GM06990 (cell line): ENCODE measurements around the gene CRTC1.

ENCODE experiments used
- DNase-seq: peaks from one replicate; pipeline ENCODE4 v3.0.0-alpha.2; 2011; ENCODE audit not compliant: insufficient read length; ENCODE audit errors: extremely low read depth
- H3K27me3 ChIP-seq: replicated peaks from 2 replicates; pipeline ENCODE4 v1.6.0; 2011; ENCODE audit warnings: low read length; ENCODE audit not compliant: control insufficient read depth, insufficient read depth
- H3K36me3 ChIP-seq: 2 replicates; pipeline ENCODE4 v1.5.1; 2011; ENCODE audit warnings: low read length; ENCODE audit not compliant: control insufficient read depth, insufficient read depth
- H3K4me3 ChIP-seq: replicated peaks from 2 replicates; pipeline ENCODE4 v1.5.1; 2011; ENCODE audit warnings: low read depth, mild to moderate bottlenecking, control low read depth, low read length
- CTCF ChIP-seq: IDR thresholded peaks from 2 replicates; pipeline ENCODE4 v1.5.1; 2011; ENCODE audit warnings: low read length, control low read depth, mild to moderate bottlenecking, inconsistent platforms; ENCODE audit not compliant: insufficient read depth, poor library complexity, severe bottlenecking

The CRTC1 gene

GRCh38 chr19:18656337-18657086, 27.0 kb upstream of the CRTC1 start:
- TF ChIP-seq CTCF, result no peak
- Histone ChIP-seq H3K4me3 (no peak overlapping the region), H3K36me3 (no peaks in the 10 kb centered on the region), H3K27me3 (no peaks in the 10 kb centered on the region)
- DNase-seq, result no peak

- TF ChIP-seq CTCF, result no peak
- H3K27me3 ChIP-seq, result no peaks in the 10 kb centered on the region
- no peaks in the 10 kb centered on the region for H3K36me3 ChIP-seq
- DNase-seq, result no peak
- no peak overlapping the region for H3K4me3 ChIP-seq
Observed at GRCh38 chr19:18657590-18658365, 25.7 kb upstream of the CRTC1 start.

- H3K36me3 ChIP-seq, result no peaks in the 10 kb centered on the region
- H3K27me3 ChIP-seq, result no peaks in the 10 kb centered on the region
- H3K4me3 ChIP-seq, result no peak overlapping the region
- DNase-seq, result no peak
- no peak for TF ChIP-seq CTCF
Observed at GRCh38 chr19:18658366-18658855, 25.1 kb upstream of the CRTC1 start.

GRCh38 chr19:18659281-18660050, 24.0 kb upstream of the CRTC1 start:
- Histone ChIP-seq H3K27me3 (no peaks in the 10 kb centered on the region), H3K4me3 (no peak overlapping the region), H3K36me3 (no peaks in the 10 kb centered on the region; the same call in 1 of the 2 replicates)
- no peak for DNase-seq
- no peak for TF ChIP-seq CTCF

GRCh38 chr19:18660051-18660910, 23.2 kb upstream of the CRTC1 start:
- no peak for DNase-seq
- no peak overlapping the region for H3K4me3 ChIP-seq
- H3K36me3 ChIP-seq, result no peaks in the 10 kb centered on the region; the same call in none of the 2 replicates
- H3K27me3 ChIP-seq, result no peaks in the 10 kb centered on the region
- no peak for TF ChIP-seq CTCF
